GM21528 (cell line): ENCODE measurements around the gene BRD3OS.

ENCODE experiments used
- ATAC-seq: cut with Tn5 transposase; IDR thresholded peaks from one replicate; pipeline ENCODE4 v1.9.1; 2021; ENCODE audit warnings: mild to moderate bottlenecking, moderate library complexity; ENCODE audit not compliant: unreplicated experiment, low FRiP score

BRD3OS gene

GRCh38 chr9:134003237-134003636 lies 22.0 kb upstream of the BRD3OS start:
- ATAC-seq, result no peak

- no peak for ATAC-seq
These were observed 21.0 kb upstream of the BRD3OS start for GRCh38 chr9:134004131-134004873.

GRCh38 chr9:134004881-134005280 lies 20.4 kb upstream of the BRD3OS start:
- no peak for ATAC-seq

GRCh38 chr9:134005381-134005780 lies 19.9 kb upstream of the BRD3OS start:
- no peak for ATAC-seq

GRCh38 chr9:134007150-134007549 lies 18.1 kb upstream of the BRD3OS start:
- no peak for ATAC-seq

GRCh38 chr9:134007571-134007970 lies 17.7 kb upstream of the BRD3OS start:
- ATAC-seq, result no peak

- ATAC-seq, result no peak
These were observed 14.7 kb upstream of the BRD3OS start for GRCh38 chr9:134010310-134011173.

- ATAC-seq, result no peak
These were observed 13.9 kb upstream of the BRD3OS start for GRCh38 chr9:134011401-134011800.

- ATAC-seq, result no peak
These were observed 10.3 kb upstream of the BRD3OS start for GRCh38 chr9:134014946-134015345.

- no peak for ATAC-seq
These were observed 978 bp upstream of the BRD3OS start for GRCh38 chr9:134024214-134024792.

GRCh38 chr9:134025606-134026541 lies 593 bp downstream of the BRD3OS start:
- ATAC-seq, result peak; percentile 53

GRCh38 chr9:134026581-134026980 lies 1.3 kb downstream of the BRD3OS start:
- ATAC-seq, result no peak

GRCh38 chr9:134026981-134027380 lies 1.7 kb downstream of the BRD3OS start:
- no peak for ATAC-seq

- no peak for ATAC-seq
These were observed 2.3 kb downstream of the BRD3OS start for GRCh38 chr9:134027561-134027960.

GRCh38 chr9:134028076-134028475 lies 2.8 kb downstream of the BRD3OS start:
- no peak for ATAC-seq

- ATAC-seq, result no peak
These were observed 3.4 kb downstream of the BRD3OS start for GRCh38 chr9:134028575-134029247.

GRCh38 chr9:134029248-134030226 lies 4.3 kb downstream of the BRD3OS start:
- ATAC-seq, result no peak

- ATAC-seq, result no peak
These were observed 5.7 kb downstream of the BRD3OS start for GRCh38 chr9:134030821-134031470.
